Measurements from ENCODE around the gene ITGA6.
A peak's percentile ranks its signal among the peaks of the same experiment; 100 is the strongest.

ITGA6 gene

GRCh38 chr2:172442072-172442895 lies 14.9 kb downstream of the ITGA6 start:
- no peak for DNase-seq (ENCODE audit: low spot score)

GRCh38 chr2:172445851-172446250 lies 18.5 kb downstream of the ITGA6 start:
- DNase-seq (ENCODE audit: low spot score): peak; percentile 69

- no peak for DNase-seq (ENCODE audit: low spot score)
Measured at GRCh38 chr2:172446474-172447063, 19.2 kb downstream of the ITGA6 start.

- DNase-seq (ENCODE audit: low spot score): no peak
Measured at GRCh38 chr2:172447811-172448493, 20.6 kb downstream of the ITGA6 start.

GRCh38 chr2:172448544-172449267 lies 21.3 kb downstream of the ITGA6 start:
- DNase-seq (ENCODE audit: low spot score): no peak

- DNase-seq (ENCODE audit: low spot score): no peak
Measured at GRCh38 chr2:172449911-172450550, 22.6 kb downstream of the ITGA6 start.

GRCh38 chr2:172451923-172452322 lies 24.5 kb downstream of the ITGA6 start:
- no peak for DNase-seq (ENCODE audit: low spot score)

- DNase-seq (ENCODE audit: low spot score): no peak
Measured at GRCh38 chr2:172452845-172453244, 25.5 kb downstream of the ITGA6 start.

- no peak for DNase-seq (ENCODE audit: low spot score)
Measured at GRCh38 chr2:172454404-172455120, 27.2 kb downstream of the ITGA6 start.

- DNase-seq (ENCODE audit: low spot score): no peak
Measured at GRCh38 chr2:172455121-172455515, 27.7 kb downstream of the ITGA6 start.

GRCh38 chr2:172456002-172456401 lies 28.6 kb downstream of the ITGA6 start:
- no peak for DNase-seq (ENCODE audit: low spot score)

GRCh38 chr2:172457536-172457935 lies 30.1 kb downstream of the ITGA6 start:
- no peak for DNase-seq (ENCODE audit: low spot score)

- no peak for DNase-seq (ENCODE audit: low spot score)
Measured at GRCh38 chr2:172458561-172459124, 31.3 kb downstream of the ITGA6 start.

- DNase-seq (ENCODE audit: low spot score): no peak
Measured at GRCh38 chr2:172460780-172461201, 33.4 kb downstream of the ITGA6 start.

GRCh38 chr2:172461591-172462372 lies 34.4 kb downstream of the ITGA6 start:
- peak; percentile 74 for DNase-seq (ENCODE audit: low spot score)

GRCh38 chr2:172462373-172462848 lies 35.0 kb downstream of the ITGA6 start:
- no peak for DNase-seq (ENCODE audit: low spot score)

GRCh38 chr2:172462849-172463381 lies 35.5 kb downstream of the ITGA6 start:
- DNase-seq (ENCODE audit: low spot score): no peak

GRCh38 chr2:172464400-172465129 lies 37.2 kb downstream of the ITGA6 start:
- DNase-seq (ENCODE audit: low spot score): no peak

All from Ammon's horn (tissue), 1 donor.